Esophagus muscularis mucosa (tissue), 4 donors: Measurements from ENCODE around the gene COQ4. TPM values are rescaled to one million over a fixed set of nuclear protein-coding genes. Genes with fewer than 3 reads are reported as not detected.

Experiments used
- DNase-seq: peaks from one replicate; pipeline ENCODE4 v3.0.0-alpha.2; 2017; ENCODE audit errors: extremely low spot score
- H3K27ac ChIP-seq, 4 donors: fragments of 200-600 bp; sonication (generic); replicated peaks in 1 of 4; 1 replicate in 3 of 4; 2 replicates in 1 of 4; pipeline ENCODE4 v1.5.1; 2016 to 2019; ENCODE audit warnings: mild to moderate bottlenecking in 1 of 4
- H3K27me3 ChIP-seq, 4 donors: fragments of 200-600 bp; sonication (generic); one replicate each; pipeline versions ENCODE4 v1.5.1 to v1.6.0; 2016 to 2019
- H3K36me3 ChIP-seq, 4 donors: fragments of 200-600 bp; sonication (generic); one replicate each; pipeline ENCODE4 v1.5.1; 2016 to 2019
- H3K4me1 ChIP-seq, 4 donors: fragments of 200-600 bp; sonication (generic); one replicate each; pipeline ENCODE4 v1.5.1; 2016 to 2019
- H3K4me3 ChIP-seq, 4 donors: fragments of 200-600 bp; sonication (generic); 1 replicate in 2 of 4; 2 replicates in 2 of 4; pipeline ENCODE4 v1.5.1; 2016 to 2019; ENCODE audit warnings: mild to moderate bottlenecking in 4 of 4, moderate library complexity in 1 of 4
- H3K9me3 ChIP-seq, 4 donors: fragments of 200-600 bp; sonication (generic); 1 replicate in 3 of 4; 2 replicates in 1 of 4; pipeline ENCODE4 v1.5.1; 2016 to 2019
- EP300 ChIP-seq: sonication (generic); formaldehyde crosslinking; IDR thresholded peaks from one replicate; pipeline ENCODE4 v1.6.1; 2017; ENCODE audit warnings: antibody characterized with exemption
- POLR2A ChIP-seq: fragments of 450-650 bp; IDR thresholded peaks from one replicate; pipeline ENCODE4 v1.6.1; 2017; ENCODE audit warnings: antibody characterized with exemption, moderate library complexity, mild to moderate bottlenecking, low read depth
- POLR2AphosphoS5 ChIP-seq, 2 donors: sonication (generic); formaldehyde crosslinking; IDR thresholded peaks; one replicate each; pipeline ENCODE4 v1.6.1; 2017; ENCODE audit warnings: antibody characterized with exemption in 2 of 2
- WGBS: methylation state at CpG from one replicate; pipeline ENCODE4 v1.1.5; 2018; 5-methylcytosine and 5-hydroxymethylcytosine counted together
- intact Hi-C: fragments of 100-400 bp; cut with DNase I; formaldehyde crosslinking; loops from one replicate; pipeline ENCODE4 v1.15.1; 2023
- total RNA-seq, 4 donors: library from RNA; depleted of rRNA; stranded (reverse); fragments of >200 nt; gene quantifications; one replicate each; pipeline versions ENCODE4 v1.1.0 to v1.2.1, GENCODE V29; 2016
- TF ChIP-seq, protein P1 (sequence below), 3 experiments: fragments of 200-600 bp in 2 of 3; fragments of 450-650 bp in 1 of 3; sonication (generic) in 2 of 3; IDR thresholded peaks; one replicate each; pipeline ENCODE4 v1.5.1; 2017 to 2019; ENCODE audit warnings: antibody characterized with exemption in 3 of 3, mild to moderate bottlenecking in 2 of 3, moderate library complexity in 1 of 3

COQ4 gene
- total RNA-seq, 4 donors from 2014 or later = 23.3 to 37.6 (median 30.1) TPM

DNA sequence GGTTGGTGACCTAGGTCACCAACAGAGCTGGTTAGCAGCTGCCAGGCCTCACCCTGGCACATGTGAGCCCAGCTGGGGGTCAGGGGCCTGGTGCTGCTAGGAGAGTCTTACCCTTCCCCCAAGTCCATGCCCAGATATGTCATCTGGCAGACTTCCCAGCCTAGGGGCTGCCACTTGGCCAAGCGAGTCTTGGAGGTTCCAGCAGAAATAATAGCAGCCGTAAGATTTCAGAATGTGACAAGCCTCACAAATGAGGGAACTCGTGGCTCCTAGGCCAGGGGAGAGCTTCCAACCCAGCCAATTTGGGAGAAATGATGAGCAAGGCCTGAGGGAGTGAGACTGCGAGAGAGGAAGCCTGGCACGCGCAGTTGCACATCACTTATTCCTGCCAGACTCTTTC lies 59.6 kb downstream of the COQ4 start:
- H3K36me3 ChIP-seq = peaks cover 40 to 100% (median 87%) of the 10 kb centered on the region in 4 donors
- WGBS = 70% methylated on average over 6 of the region's 6 CpGs
- H3K4me3 ChIP-seq = no peak overlapping the region
- H3K27ac ChIP-seq = peak overlapping the region in 1 of 4 donors; percentile 36
- TF ChIP-seq POLR2A = no peak
- no peak for TF ChIP-seq EP300
- TF ChIP-seq, protein P1, sequence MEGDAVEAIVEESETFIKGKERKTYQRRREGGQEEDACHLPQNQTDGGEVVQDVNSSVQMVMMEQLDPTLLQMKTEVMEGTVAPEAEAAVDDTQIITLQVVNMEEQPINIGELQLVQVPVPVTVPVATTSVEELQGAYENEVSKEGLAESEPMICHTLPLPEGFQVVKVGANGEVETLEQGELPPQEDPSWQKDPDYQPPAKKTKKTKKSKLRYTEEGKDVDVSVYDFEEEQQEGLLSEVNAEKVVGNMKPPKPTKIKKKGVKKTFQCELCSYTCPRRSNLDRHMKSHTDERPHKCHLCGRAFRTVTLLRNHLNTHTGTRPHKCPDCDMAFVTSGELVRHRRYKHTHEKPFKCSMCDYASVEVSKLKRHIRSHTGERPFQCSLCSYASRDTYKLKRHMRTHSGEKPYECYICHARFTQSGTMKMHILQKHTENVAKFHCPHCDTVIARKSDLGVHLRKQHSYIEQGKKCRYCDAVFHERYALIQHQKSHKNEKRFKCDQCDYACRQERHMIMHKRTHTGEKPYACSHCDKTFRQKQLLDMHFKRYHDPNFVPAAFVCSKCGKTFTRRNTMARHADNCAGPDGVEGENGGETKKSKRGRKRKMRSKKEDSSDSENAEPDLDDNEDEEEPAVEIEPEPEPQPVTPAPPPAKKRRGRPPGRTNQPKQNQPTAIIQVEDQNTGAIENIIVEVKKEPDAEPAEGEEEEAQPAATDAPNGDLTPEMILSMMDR (IDR thresholded peaks at IDR 0.05) = no peak
- no peak for TF ChIP-seq POLR2AphosphoS5 (IDR thresholded peaks at IDR 0.05)
- no peaks in the 10 kb centered on the region for H3K9me3 ChIP-seq
- DNase-seq = no peak
- peaks cover 4 to 16% (median 9%) of the 10 kb centered on the region in 4 donors for H3K4me1 ChIP-seq
- intact Hi-C loops = no loop called here
- H3K27me3 ChIP-seq = no peaks in the 10 kb centered on the region

DNA sequence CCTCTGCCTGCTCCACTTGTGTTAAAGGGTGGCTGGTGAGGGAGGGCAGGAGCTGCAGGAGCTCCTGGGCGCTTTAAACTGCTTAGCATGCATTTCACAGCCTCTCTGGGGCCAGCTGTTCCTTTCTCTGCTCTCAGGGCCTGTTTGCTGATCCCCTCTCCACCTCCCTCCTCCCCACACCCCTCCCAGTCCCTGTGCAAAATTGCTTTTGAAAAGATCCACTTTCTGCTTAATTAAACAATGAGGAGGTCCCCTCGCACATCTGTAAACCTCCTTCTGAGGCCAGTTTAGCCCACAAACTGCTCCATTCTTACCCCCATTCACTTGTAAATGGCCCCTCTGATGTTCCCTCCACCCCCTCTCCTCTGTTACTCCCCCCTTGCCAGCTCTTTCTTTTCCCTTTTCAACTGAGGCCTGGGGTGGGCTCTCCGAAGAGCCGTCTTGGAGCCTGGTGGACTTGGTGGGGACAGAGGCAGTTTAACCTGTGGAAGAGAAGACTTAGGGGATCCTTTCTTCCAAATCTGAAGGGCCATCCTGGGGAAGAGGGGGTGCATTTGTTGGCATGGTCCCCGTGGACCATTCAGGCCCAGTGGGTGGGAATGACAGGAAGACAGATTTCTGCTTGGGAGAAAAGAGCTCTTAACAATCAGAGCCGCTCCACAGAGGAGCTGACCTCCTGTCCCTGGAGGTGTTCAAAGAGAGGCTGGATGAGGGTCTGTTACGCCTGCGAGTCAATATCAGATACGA lies 60.5 kb downstream of the COQ4 start:
- WGBS = 82% methylated on average over 9 of the region's 9 CpGs
- peaks cover 42 to 100% (median 91%) of the 10 kb centered on the region in 4 donors for H3K36me3 ChIP-seq

More for the DNA sequence above, 60.5 kb downstream of the COQ4 start:
- Histone ChIP-seq H3K27me3 (no peaks in the 10 kb centered on the region), H3K4me1 (peaks cover 4 to 16% (median 9%) of the 10 kb centered on the region in 4 donors), H3K27ac (no peak overlapping the region), H3K9me3 (no peaks in the 10 kb centered on the region), H3K4me3 (no peak overlapping the region)
- TF ChIP-seq, protein P1 (IDR thresholded peaks at IDR 0.05) = no peak
- TF ChIP-seq POLR2AphosphoS5 (IDR thresholded peaks at IDR 0.05) = no peak
- no peak for TF ChIP-seq POLR2A
- no peak for TF ChIP-seq EP300
- intact Hi-C loops = no loop called here
- no peak for DNase-seq

Other genes with a start within 250 kb of the COQ4 start
- 10 to 100 TPM; 58.0 to 72.7 (median 60.5) TPM for gene PTGES2, start 195.1 kb upstream of the COQ4 start, total RNA-seq
- gene LCN2, start 173.4 kb upstream of the COQ4 start, total RNA-seq = 1 to 10 TPM in 1 of 4 donors, under 1 TPM in 1, not detected in 2; 0.83 to 6.2 TPM
- gene BBLN, start 162.6 kb upstream of the COQ4 start, total RNA-seq = 100 to 1,000 TPM; 132 to 213 (median 148) TPM
- 100 to 1,000 TPM in 1 of 4 donors, 10 to 100 TPM in 3; 57.5 to 110 (median 73.2) TPM for gene CIZ1, start 131.3 kb upstream of the COQ4 start, total RNA-seq
- 10 to 100 TPM; 10.9 to 27.0 (median 16.8) TPM for gene DNM1, start 119.5 kb upstream of the COQ4 start, total RNA-seq
- 100 to 1,000 TPM in 2 of 4 donors, 10 to 100 TPM in 2; 71.1 to 108 (median 101) TPM for gene GOLGA2, start 46.8 kb upstream of the COQ4 start, total RNA-seq
- gene SWI5, start 46.6 kb upstream of the COQ4 start, total RNA-seq = 10 to 100 TPM; 16.2 to 26.6 (median 21.0) TPM
- gene TRUB2, start 392 bp upstream of the COQ4 start, total RNA-seq = 10 to 100 TPM in 1 of 4 donors, 1 to 10 TPM in 3; 5.4 to 13.2 (median 9.5) TPM
- gene SLC27A4, start 17.7 kb downstream of the COQ4 start, total RNA-seq = 10 to 100 TPM; 15.8 to 35.6 (median 25.5) TPM
- gene URM1, start 48.5 kb downstream of the COQ4 start, total RNA-seq = 10 to 100 TPM; 25.3 to 36.8 (median 28.3) TPM
- gene CERCAM, start 98.0 kb downstream of the COQ4 start, total RNA-seq = 10 to 100 TPM; 21.7 to 31.0 (median 27.5) TPM
- 10 to 100 TPM; 18.1 to 34.3 (median 23.0) TPM for gene ODF2, start 133.2 kb downstream of the COQ4 start, total RNA-seq
- 10 to 100 TPM; 18.3 to 27.8 (median 20.5) TPM for gene GLE1, start 181.9 kb downstream of the COQ4 start, total RNA-seq
- gene SPTAN1, start 229.7 kb downstream of the COQ4 start, total RNA-seq = 100 to 1,000 TPM; 204 to 368 (median 348) TPM